HG02970 (cell line): ENCODE data around the gene PBRM1.

Experiments used
- ATAC-seq: cut with Tn5 transposase; IDR thresholded peaks from one replicate; pipeline ENCODE4 v1.9.1; 2021; ENCODE audit warnings: mild to moderate bottlenecking, moderate library complexity, moderate number of reproducible peaks; ENCODE audit not compliant: unreplicated experiment, low FRiP score

Gene PBRM1

DNA sequence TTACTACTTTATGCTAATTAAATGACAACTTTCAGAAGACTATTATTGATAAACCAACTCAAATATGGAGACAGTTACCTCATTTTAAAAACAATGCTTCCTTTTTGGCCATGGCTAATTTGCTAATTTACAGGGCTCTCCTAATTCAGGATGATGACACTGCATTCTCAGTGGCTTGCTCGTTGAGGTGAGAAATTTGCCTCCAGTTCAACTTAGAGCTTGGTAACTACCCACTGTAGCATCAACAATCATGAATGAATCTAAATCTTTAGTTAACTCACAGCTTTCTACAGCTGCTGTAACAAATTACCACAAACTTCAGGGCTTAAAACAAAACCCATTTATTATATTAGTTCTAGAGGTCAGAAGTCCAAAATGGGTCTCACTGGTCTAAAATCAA, 14.0 kb downstream of the PBRM1 start:
- no peak for ATAC-seq

DNA sequence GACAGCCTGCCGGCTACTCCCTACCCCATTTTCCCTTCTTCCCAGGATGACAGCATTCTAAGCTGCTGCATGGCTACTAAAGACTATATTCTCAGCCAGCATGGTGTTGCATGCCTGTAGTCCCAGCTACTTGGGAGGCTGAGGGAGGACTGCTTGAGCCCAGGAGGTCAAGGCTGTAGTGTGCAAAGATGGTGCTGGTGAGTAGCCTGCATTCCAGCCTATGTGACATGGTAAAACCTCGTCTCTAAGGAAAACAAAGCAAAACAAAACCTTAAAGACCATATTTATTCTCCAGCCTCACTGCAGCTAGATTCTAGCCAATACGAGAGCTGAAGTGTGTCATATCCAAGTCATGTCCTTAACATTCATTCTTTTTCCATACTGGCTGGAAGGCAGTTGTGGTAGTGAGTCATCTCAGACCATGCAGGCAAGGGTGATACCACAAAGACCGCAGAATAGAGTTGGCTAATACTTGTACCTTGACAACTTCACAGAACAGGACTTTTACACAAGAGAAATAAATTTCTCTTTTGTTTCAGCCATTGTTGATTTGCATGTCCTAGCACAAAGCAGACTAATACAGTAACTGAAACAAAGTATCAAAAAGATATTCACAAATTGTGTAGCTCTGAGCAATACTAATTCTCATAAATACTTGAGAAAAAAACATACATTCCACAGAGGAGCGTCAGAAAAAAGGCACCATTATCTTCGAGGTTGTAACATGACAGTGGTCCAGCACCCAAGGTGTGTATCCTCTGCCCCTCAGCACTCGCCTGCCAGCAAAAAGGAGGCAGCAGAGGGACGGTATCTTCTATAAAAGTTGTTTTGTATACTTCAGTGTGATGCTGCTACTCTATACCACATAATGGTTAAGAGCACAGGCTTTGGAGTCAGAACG, 14.8 kb downstream of the PBRM1 start:
- ATAC-seq: no peak

DNA sequence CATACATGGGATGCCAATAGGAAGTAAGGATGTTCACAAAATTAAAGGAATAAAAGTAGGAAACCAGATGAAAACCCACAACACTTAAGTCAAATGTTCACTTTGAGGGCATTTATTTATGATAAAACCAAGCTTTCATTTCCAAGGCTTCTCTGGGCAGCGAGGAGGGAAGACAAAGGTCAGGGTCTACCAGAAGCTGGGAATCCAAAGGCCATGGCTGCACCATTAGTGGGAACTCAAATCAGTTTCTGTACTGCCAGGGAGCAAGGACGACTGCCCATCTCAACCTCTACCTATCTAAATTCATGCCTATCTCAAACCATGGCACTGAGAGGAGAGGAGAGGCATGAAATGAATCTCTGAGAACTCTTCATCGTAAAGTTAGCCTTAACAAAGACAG, 22.6 kb downstream of the PBRM1 start:
- no peak for ATAC-seq

DNA sequence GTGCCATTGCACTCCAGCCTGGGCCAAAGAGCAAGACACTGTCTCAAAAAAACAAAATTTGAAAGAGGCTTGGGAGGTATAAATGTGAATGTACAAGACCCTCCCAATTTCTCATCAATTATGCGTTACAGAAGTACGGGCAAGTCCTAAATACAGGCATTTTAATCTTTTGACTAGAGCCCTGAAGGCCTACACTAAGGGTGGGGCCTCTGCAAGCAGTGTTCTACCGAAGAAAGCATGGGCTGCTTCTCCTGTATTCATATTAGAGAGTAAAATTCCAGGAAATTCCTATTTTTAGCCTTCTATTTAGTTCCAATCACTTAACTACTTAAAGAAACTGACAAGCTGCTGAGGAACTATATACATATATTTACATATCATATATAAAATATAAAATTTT, 25.7 kb downstream of the PBRM1 start:
- no peak for ATAC-seq

DNA sequence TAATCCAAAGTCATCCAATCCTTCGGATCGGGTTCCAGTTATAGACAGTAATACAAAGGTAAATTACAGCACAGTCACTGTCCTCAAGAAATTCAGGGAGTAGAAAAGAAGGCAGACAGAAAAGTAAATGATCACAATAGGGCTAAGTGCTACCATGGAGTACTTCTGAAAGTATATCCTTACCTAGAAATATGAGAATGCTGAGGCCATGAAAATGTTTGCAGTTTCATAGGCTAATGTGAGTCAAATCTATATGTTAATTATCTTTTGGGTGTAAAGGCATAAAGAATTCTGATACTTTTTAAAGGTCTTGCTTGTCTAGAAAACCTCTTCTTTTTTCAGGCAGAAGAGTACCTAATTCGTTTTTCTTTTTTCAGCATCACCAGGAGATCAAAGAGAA, 29.8 kb downstream of the PBRM1 start:
- ATAC-seq: no peak

DNA sequence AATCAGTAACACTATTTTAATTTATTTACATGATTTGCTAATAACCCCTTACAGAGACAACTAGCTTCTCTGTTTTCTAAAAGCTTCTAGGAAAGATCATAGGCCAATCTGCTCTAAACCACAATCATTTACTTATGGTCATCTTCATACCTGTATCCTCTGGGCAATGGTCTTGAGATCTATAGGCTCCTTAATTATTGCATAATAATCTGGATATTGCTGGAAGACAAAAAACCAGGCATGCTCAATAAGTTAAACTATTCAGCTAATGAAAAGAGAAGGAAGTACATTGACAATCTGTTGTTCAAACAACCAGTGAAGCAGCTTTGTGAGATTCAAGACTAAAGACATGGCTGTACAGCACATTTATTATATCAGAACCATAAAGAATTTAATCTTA, 34.1 kb downstream of the PBRM1 start:
- no peak for ATAC-seq

DNA sequence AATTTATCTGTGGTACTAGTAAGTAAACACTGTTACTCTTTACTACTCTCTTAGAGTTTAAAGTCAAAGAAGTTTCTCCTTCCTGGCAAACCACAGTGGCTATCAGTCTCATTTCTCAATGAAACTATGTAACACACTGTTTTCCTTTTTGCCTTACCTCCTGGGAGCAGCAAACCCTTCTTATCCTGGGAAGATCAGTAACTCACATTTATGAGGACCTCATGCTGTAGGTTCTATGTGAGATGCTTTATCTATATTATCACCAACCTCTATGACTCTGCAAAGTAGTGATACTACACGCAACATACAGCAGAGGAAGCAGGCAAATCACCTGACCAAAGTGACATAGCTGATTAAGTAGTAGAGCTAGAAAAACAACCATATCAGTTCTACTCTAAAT, 35.3 kb downstream of the PBRM1 start:
- no peak for ATAC-seq

DNA sequence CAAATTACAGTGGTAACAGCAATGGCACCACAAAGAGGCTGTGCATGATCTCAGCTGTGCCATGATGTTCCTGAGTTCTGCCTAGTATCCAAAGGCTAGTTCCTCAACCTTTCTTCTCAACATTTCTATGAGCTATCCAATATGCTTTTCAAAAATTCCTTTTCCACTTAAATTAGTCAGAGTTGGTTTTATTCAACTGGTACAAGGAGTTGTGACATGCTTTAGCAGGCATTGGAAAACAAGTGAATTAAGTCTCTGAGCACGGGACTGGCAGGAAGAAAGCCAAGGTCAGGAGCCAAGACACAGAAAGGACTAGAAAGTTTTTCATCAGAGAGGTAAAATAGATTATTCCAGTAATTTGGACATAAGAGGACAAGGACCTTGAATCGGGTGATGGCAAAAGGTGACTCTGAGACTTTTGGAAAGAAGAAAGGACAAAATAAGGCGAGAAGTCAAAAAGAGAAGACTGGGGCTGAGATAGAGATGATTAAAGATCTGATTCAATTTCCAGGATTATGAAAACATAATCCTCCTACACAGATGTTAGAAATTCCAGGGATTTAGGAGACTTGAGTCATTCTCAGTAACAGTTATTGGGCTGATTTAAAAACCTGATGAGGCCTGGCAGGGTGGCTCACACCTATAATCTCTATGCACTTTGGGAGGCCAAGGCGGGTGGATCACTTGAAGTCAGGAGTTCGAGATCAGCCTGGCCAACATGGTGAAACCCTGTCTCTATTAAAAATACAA, 36.1 kb downstream of the PBRM1 start:
- ATAC-seq: no peak

DNA sequence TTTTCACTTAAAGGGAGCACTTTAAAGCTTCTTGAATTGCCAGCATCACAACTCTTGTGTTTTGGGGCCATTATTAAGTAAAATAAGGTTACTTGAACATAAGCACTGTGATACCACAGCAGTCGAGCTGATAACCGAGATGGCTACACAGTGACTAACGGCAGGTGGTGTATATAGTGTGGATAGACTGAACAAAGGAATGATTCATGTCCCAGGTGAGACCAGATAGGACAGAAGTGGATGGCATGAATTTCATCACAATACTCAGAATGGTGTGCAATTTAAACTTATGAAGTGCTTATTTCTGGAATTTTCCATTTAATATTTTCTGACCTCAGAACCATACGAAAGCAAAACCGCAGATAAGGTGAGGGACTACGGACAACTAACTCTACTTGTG, 40.2 kb downstream of the PBRM1 start:
- ATAC-seq: no peak

DNA sequence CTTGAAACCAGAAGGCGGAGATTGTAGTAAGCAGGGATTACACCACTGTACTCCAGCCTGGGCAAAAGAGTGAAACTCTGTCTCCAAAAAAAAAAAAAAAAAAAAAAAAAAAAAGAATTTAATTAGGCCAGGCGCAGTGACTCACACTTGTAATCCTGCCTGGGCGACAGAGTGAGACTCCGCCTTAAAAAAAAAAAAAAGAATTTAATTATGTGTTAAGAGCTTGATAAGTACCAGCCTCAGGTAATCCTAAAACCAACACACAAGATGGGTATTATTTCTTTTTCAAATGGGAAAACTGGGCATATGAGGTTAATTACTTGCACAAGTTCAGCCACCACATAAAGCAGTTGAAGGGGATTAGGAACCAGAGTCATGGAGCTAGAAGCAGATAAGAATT, 49.0 kb downstream of the PBRM1 start:
- no peak for ATAC-seq

DNA sequence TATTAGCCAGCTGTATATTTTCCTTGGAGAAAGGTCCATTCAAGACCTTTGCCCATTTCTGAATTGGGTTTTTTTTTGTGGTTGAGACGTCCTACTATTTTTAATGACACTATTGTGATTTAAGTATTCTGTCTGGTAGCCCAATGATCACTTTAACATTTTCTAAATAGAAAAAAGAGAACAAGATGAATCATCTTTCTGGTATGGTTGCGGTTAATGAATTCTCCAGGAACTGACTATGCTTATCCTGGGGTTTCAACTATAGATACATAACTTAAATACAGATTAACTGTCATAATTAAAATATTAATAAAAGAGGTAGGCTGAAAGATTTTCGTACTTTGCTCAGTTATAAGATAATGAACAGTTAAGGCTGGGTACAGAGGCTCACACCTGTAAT, 51.9 kb downstream of the PBRM1 start:
- ATAC-seq: no peak

DNA sequence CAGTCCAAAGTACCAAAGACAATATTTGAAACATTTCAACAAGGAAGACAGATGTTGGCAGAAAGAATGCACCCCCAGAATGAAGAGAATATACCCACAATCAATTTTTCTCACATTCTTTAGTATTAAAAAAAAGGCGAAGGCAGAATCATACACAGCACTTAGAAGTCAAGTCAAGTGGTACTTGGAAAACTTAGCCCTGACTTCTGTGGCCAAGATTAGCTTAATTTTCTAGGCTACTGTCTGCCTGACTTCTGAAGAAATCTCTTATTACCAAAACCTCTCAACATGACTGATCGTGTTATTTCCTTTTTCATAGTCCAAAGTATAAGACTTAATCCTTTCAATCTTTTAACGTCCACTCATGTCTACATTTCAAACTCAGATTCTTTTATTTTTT, 60.7 kb downstream of the PBRM1 start:
- no peak for ATAC-seq

DNA sequence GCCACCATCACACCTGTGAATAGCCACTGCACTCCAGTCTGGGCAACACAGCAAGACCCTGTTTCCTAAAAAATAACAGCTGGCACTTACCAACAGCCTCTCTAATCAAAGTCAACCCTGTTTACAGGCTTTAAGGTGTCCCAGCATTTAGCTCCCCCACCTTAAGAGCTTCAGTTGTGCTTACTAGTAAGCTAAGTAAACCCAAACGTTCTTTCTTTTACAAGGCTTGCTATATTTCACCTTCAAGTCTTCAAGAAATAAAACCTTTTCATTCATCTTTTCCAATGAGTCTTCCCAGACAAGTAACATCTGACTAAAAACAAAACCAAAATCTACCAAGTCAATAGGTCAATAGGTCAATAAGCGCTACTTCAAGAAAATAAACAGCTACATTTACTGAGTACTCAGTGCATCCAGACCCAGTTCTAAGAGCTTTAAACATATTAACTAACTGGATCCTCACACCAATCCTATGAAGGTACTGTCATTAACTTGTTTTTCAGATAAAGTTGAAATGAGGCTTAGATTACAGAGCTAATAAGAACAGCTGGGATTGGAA, 62.4 kb downstream of the PBRM1 start:
- no peak for ATAC-seq

DNA sequence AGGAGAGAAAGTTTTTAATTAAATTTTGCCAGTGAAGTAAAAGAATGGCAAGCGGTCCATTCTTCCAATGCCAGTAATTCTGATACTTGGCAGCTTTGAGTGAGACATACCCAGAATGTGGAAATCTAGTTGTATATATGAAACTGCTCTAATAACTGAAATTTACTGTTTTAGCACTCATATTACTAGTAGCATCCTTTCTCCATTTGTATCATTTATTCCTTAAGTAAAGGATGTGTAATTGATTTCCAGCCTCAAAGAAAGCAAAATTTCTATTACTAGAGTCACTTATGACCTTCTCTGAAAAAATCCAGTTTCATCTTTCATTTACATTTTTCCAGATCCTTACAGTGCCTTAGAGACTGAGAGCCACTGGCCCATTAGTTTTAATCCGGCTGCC, 65.1 kb downstream of the PBRM1 start:
- ATAC-seq: no peak

DNA sequence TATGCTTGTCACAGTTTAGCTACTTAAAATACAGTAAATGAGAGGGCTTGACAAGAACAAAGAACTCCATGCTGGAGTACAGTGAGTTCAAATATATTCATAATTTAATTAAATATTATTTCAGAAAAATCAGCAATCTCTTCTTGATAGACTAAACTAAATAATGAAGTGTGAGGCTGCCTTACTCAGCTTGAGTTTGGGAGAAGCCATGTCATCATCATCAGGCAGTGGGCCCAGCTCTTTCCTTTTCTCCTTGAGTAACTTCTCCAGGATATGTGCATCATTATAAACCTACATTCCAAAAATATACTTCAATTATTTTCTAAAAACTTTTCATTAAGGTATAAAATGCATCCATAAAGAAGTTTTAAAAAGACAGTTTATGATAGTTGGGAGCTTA, 70.5 kb downstream of the PBRM1 start:
- ATAC-seq: no peak

DNA sequence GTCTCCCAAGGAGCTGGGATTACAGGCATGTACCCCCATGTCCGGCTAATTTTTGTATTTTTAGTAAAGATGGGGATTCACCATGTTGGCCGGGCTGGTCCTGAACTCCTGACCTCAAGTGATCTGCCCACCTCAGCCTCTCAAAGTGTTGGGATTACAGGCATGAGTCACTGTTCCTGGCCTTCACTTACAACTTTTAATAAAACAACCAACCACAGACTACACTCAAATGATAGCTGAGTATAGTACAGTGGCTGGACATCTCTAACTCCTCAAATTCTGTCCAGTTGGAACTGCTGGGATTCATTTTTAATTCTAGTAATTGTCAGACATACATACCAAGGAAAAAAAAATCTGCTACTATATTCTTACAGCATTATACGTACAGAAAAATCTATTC, 71.0 kb downstream of the PBRM1 start:
- ATAC-seq: no peak

DNA sequence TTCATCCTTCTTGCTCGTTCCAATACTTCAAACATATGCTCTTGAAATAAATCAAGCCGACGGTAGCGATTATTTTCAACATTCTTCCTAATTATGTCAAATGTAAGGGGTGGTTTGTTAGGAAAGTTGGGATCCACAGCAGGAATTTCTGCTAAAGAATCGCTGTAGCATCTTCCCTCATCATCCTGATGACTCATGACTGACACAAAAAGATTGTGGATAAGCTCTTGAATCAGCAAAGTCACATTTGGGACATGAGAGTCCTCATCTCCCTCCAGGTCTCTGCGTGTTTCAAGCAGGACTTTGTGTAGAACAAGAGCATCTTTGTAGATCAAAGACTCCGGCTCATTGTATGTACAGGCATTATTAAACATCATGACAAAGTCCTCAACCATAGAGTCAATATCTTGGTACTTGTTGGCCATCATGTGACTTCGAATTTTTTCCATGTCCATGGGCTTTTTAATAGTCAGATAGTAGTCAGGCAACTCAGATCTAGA, 76.3 kb downstream of the PBRM1 start:
- no peak for ATAC-seq

DNA sequence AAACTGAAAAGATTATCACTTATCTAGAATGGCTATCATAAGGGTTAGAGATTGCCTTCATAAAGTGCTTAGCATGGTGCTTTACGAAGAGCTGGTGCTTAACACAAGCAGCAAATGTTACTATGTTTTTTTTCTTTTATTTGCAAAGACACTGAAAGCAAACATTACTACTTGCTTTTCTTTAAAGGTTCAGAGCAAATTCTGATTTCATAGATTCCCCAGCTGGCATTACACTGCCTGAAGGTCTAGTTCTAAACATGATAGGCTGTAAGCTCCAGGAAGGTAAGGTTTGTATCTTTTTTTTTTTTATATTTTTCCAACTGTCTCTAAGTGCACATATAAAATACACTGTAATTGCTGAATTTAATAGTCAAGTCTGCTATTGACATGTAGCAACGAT, 77.4 kb downstream of the PBRM1 start:
- ATAC-seq: no peak

DNA sequence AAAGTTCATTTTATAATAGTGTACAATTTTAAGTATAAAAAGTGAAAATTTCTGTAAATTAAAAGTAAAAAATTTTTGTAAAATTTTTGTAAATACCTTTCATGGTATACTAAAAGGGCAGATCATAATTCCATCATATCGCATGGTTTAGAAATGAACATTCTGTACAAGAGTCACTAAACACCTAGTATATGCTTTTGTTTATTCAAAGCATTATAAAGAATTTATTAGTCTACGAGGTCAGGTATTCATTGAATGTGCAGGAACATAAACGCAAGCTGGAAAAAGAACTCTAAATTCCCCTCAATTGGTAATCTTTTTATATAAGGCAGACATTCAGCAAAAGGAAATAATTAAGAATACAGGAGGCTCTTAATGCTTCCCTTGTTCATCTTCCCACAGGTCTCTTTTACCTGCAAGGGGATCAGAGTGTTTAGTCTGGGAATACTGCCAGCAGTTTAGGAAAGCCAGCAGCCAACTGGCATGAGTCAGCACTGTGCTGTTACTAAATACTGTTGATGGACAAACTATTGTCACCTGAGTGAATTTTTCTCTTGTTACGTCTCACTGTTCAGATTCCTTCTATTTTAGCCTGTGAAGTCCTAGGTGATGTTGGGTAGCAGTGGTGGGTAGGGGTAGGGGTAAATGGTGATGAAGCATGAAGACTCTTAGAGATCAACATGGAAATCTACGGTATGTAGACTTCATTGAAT, 79.2 kb downstream of the PBRM1 start:
- ATAC-seq: no peak

DNA sequence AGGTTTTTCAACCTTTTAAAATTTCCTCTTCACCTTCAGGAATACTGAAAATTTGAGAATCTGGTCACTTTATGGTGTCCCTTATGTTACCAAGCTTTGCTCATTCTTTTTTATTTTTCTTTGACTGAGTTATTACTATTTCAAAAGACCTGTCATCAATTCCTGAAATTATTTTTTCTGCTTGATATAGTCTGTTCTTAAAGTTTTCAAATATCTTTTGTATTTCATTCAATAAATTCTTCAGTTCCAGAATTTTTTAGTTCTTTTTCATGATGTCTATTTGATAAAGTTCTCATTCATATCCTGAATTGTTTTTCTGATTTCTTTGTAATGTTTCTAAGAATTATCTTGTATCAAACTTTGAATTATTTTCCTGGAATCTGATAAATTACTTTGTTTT, 85.5 kb downstream of the PBRM1 start:
- ATAC-seq: no peak
